Endodermal cell (in vitro differentiated cells): ENCODE data around the gene VCP. TPM values are rescaled to one million over a fixed set of nuclear protein-coding genes. Genes with fewer than 3 reads are reported as not detected.

ENCODE experiments used
- DNase-seq: peaks from one replicate; pipeline ENCODE4 v3.0.0-alpha.2; 2017
- H3K27ac ChIP-seq: 2 replicates; pipeline ENCODE4 v1.5.1; 2013; ENCODE audit warnings: mild to moderate bottlenecking, low read depth, low read length, moderate library complexity
- H3K27me3 ChIP-seq: 2 replicates; pipeline ENCODE4 v1.6.1; 2013; ENCODE audit warnings: mild to moderate bottlenecking, low read length, moderate library complexity; ENCODE audit not compliant: insufficient read depth, control insufficient read depth, poor library complexity, severe bottlenecking
- H3K36me3 ChIP-seq: 2 replicates; pipeline ENCODE4 v1.7.0; 2013; ENCODE audit warnings: mild to moderate bottlenecking, low read length, moderate library complexity; ENCODE audit not compliant: control insufficient read depth, insufficient read depth
- H3K4me1 ChIP-seq: one replicate; pipeline ENCODE4 v1.7.0; 2013; ENCODE audit warnings: low read length; ENCODE audit not compliant: control insufficient read depth, insufficient read depth
- H3K4me3 ChIP-seq: 2 replicates; pipeline ENCODE4 v1.5.1; 2013; ENCODE audit warnings: mild to moderate bottlenecking, low read length, moderate library complexity
- H3K9ac ChIP-seq: 2 replicates; pipeline ENCODE4 v1.6.1; 2013; ENCODE audit warnings: mild to moderate bottlenecking, low read length, moderate library complexity; ENCODE audit not compliant: poor library complexity, severe bottlenecking; ENCODE audit errors: extremely low read depth
- H3K9me3 ChIP-seq: 2 replicates; pipeline ENCODE4 v1.6.1; 2013; ENCODE audit warnings: mild to moderate bottlenecking, low read length, moderate library complexity; ENCODE audit not compliant: control insufficient read depth
- H3K27ac Mint-ChIP-seq: 2 replicates; pipeline ENCODE4 v1.8.0; 2020; ENCODE audit warnings: mixed read lengths
- H3K27me3 Mint-ChIP-seq: 2 replicates; pipeline ENCODE4 v1.8.0; 2021; ENCODE audit warnings: mild to moderate bottlenecking, mixed read lengths; ENCODE audit not compliant: insufficient read depth
- H3K36me3 Mint-ChIP-seq: 2 replicates; pipeline ENCODE4 v1.8.0; 2020; ENCODE audit warnings: low read depth, mixed read lengths
- H3K4me1 Mint-ChIP-seq: 2 replicates; pipeline ENCODE4 v1.8.0; 2020; ENCODE audit warnings: mixed read lengths
- H3K4me3 Mint-ChIP-seq: 2 replicates; pipeline ENCODE4 v1.8.0; 2020; ENCODE audit warnings: mild to moderate bottlenecking, moderate library complexity, mixed read lengths
- H3K9me3 Mint-ChIP-seq: 2 replicates; pipeline ENCODE4 v1.8.0; 2020; ENCODE audit warnings: mild to moderate bottlenecking, mixed read lengths
- CTCF ChIP-seq: fragments of 200-600 bp; sonication (generic); conservative IDR thresholded peaks from 2 replicates; pipeline ENCODE4 v1.5.0; 2021; ENCODE audit warnings: antibody characterized with exemption, mild to moderate bottlenecking
- WGBS, 2 experiments: methylation state at CpG; one replicate each; pipeline versions ENCODE4 v1.1.5 to v1.1.7; 2013; ENCODE audit warnings: missing lambda C conversion rate in 2 of 2, mixed read lengths in 1 of 2; ENCODE audit not compliant: insufficient coverage in 1 of 2, insufficient read length in 1 of 2; 5-methylcytosine and 5-hydroxymethylcytosine counted together
- total RNA-seq, 2 donors: library from RNA; stranded (reverse); fragmentation: NEBNext Ultra II Directional in 1 of 2; extraction: Animal tissue kit (Norgen Biotek cat#: 25700) in 1 of 2; gene quantifications; 2 replicates in 1 of 2; 3 replicates in 1 of 2; pipeline ENCODE4 v1.2.1, GENCODE V29; 2021

VCP gene
- total RNA-seq, 2 donors from 2014 or later = 497 to 510 TPM

- Mint-ChIP-seq H3K9me3 (no peaks in the 10 kb centered on the region), H3K4me3 (no peak overlapping the region), H3K36me3 (peaks cover 55% of the 10 kb centered on the region), H3K27me3 (no peaks in the 10 kb centered on the region), H3K4me1 (no peaks in the 10 kb centered on the region), H3K27ac (no peak overlapping the region)
- Histone ChIP-seq H3K4me1 (peaks cover 4% of the 10 kb centered on the region), H3K4me3 (no peak overlapping the region), H3K9me3 (no peaks in the 10 kb centered on the region), H3K36me3 (peaks cover 27% of the 10 kb centered on the region), H3K27me3 (no peaks in the 10 kb centered on the region), H3K9ac (no peak overlapping the region), H3K27ac (no peak overlapping the region)
- 83% methylated on average over 3 of the region's 3 CpGs; no CpG with 5 or more reads in 1 of the 2 experiments for WGBS, 2 experiments
- no peak for TF ChIP-seq CTCF
- DNase-seq = peak; percentile 71
Measured at GRCh38 chr9:35044071-35044470, 28.4 kb downstream of the VCP start.

- WGBS, 2 experiments = 92% methylated on average over 4 to 6 of the region's 6 CpGs
- peaks cover 53% of the 10 kb centered on the region for H3K36me3 Mint-ChIP-seq
- Histone ChIP-seq H3K4me3 (no peak overlapping the region), H3K27ac (no peak overlapping the region), H3K36me3 (peaks cover 27% of the 10 kb centered on the region), H3K9ac (no peak overlapping the region), H3K9me3 (no peaks in the 10 kb centered on the region), H3K4me1 (peaks cover 4% of the 10 kb centered on the region), H3K27me3 (no peaks in the 10 kb centered on the region)
- H3K4me3 Mint-ChIP-seq = no peak overlapping the region
- no peak for DNase-seq
- peak overlapping the region; percentile 58 for H3K27ac Mint-ChIP-seq
- H3K27me3 Mint-ChIP-seq = no peaks in the 10 kb centered on the region
- H3K4me1 Mint-ChIP-seq = no peaks in the 10 kb centered on the region
- H3K9me3 Mint-ChIP-seq = no peaks in the 10 kb centered on the region
- TF ChIP-seq CTCF = no peak
Measured at GRCh38 chr9:35042891-35043545, 29.4 kb downstream of the VCP start.

- 95 to 97% methylated on average over 3 of the region's 3 CpGs for WGBS, 2 experiments
- peak; percentile 26 for DNase-seq
- Mint-ChIP-seq H3K27ac (peak overlapping the region; percentile 50), H3K36me3 (peaks cover 54% of the 10 kb centered on the region), H3K4me1 (no peaks in the 10 kb centered on the region), H3K4me3 (no peak overlapping the region), H3K27me3 (no peaks in the 10 kb centered on the region), H3K9me3 (no peaks in the 10 kb centered on the region)
- Histone ChIP-seq H3K4me3 (no peak overlapping the region), H3K36me3 (peaks cover 34% of the 10 kb centered on the region), H3K9me3 (peaks cover 4% of the 10 kb centered on the region), H3K27ac (no peak overlapping the region), H3K9ac (no peak overlapping the region), H3K4me1 (peaks cover 4% of the 10 kb centered on the region), H3K27me3 (no peaks in the 10 kb centered on the region)
- no peak for TF ChIP-seq CTCF
Measured at GRCh38 chr9:35042081-35042604, 30.3 kb downstream of the VCP start.
